ENCODE results near the gene SDC1.
"Not testable (repeated sequence)": the region's sequence is repeated elsewhere in the genome, so short reads cannot be mapped to it uniquely, and the experiment has no call there.

SDC1 gene

GRCh38 chr2:20196053-20196656, 28.8 kb downstream of the SDC1 start:
- no peak for TF ChIP-seq JUND (IDR thresholded peaks at IDR 0.05; ENCODE audit: low read depth)
- peak in 1 of 2 experiments; percentile 39 for DNase-seq (ENCODE audit: low read depth in 1 of 2, low spot score in 1 of 2)
- in situ Hi-C loops (cut with HindIII; ENCODE audit: low pct_unique_long_range_greater_than_20kb, low sequenced_read_pairs): no loop called here

- TF ChIP-seq JUND (IDR thresholded peaks at IDR 0.05; ENCODE audit: low read depth): no peak
- in situ Hi-C loops (cut with HindIII; ENCODE audit: low pct_unique_long_range_greater_than_20kb, low sequenced_read_pairs): no loop called here
- DNase-seq (ENCODE audit: low read depth in 1 of 2, low spot score in 1 of 2): no peak
These were observed 29.4 kb downstream of the SDC1 start for GRCh38 chr2:20195431-20196033.

GRCh38 chr2:20195016-20195411, 29.9 kb downstream of the SDC1 start:
- in situ Hi-C loops (cut with HindIII; ENCODE audit: low pct_unique_long_range_greater_than_20kb, low sequenced_read_pairs): not testable (repeated sequence)

GRCh38 chr2:20194097-20195015, 30.6 kb downstream of the SDC1 start:
- in situ Hi-C loops (cut with HindIII; ENCODE audit: low pct_unique_long_range_greater_than_20kb, low sequenced_read_pairs): no loop called here
- TF ChIP-seq JUND (IDR thresholded peaks at IDR 0.05; ENCODE audit: low read depth): no peak
- no peak for DNase-seq (ENCODE audit: low read depth in 1 of 2, low spot score in 1 of 2)

More at GRCh38 chr2:20195016-20195411, 29.9 kb downstream of the SDC1 start:
- DNase-seq (ENCODE audit: low read depth in 1 of 2, low spot score in 1 of 2): not testable (repeated sequence)

- in situ Hi-C loops (cut with HindIII; ENCODE audit: low pct_unique_long_range_greater_than_20kb, low sequenced_read_pairs): no loop called here
- TF ChIP-seq JUND (IDR thresholded peaks at IDR 0.05; ENCODE audit: low read depth): no peak
- no peak for DNase-seq (ENCODE audit: low read depth in 1 of 2, low spot score in 1 of 2)
These were observed 31.7 kb downstream of the SDC1 start for GRCh38 chr2:20193185-20193584.

GRCh38 chr2:20192781-20193180, 32.1 kb downstream of the SDC1 start:
- DNase-seq (ENCODE audit: low read depth in 1 of 2, low spot score in 1 of 2): no peak
- no peak for TF ChIP-seq JUND (IDR thresholded peaks at IDR 0.05; ENCODE audit: low read depth)
- in situ Hi-C loops (cut with HindIII; ENCODE audit: low pct_unique_long_range_greater_than_20kb, low sequenced_read_pairs): no loop called here

- in situ Hi-C loops (cut with HindIII; ENCODE audit: low pct_unique_long_range_greater_than_20kb, low sequenced_read_pairs): no loop called here
- TF ChIP-seq JUND (IDR thresholded peaks at IDR 0.05; ENCODE audit: low read depth): no peak
- no peak for DNase-seq (ENCODE audit: low read depth in 1 of 2, low spot score in 1 of 2)
These were observed 33.0 kb downstream of the SDC1 start for GRCh38 chr2:20191714-20192569.

GRCh38 chr2:20190876-20191713, 33.8 kb downstream of the SDC1 start:
- in situ Hi-C loops (cut with HindIII; ENCODE audit: low pct_unique_long_range_greater_than_20kb, low sequenced_read_pairs): no loop called here
- peak; percentile 37 to 75 for DNase-seq (ENCODE audit: low read depth in 1 of 2, low spot score in 1 of 2)
- no peak for TF ChIP-seq JUND (IDR thresholded peaks at IDR 0.05; ENCODE audit: low read depth)

- TF ChIP-seq JUND (IDR thresholded peaks at IDR 0.05; ENCODE audit: low read depth): no peak
- in situ Hi-C loops (cut with HindIII; ENCODE audit: low pct_unique_long_range_greater_than_20kb, low sequenced_read_pairs): no loop called here
These were observed 34.8 kb downstream of the SDC1 start for GRCh38 chr2:20190170-20190569.

GRCh38 chr2:20189299-20189931, 35.5 kb downstream of the SDC1 start:
- in situ Hi-C loops (cut with HindIII; ENCODE audit: low pct_unique_long_range_greater_than_20kb, low sequenced_read_pairs): no loop called here
- TF ChIP-seq JUND (IDR thresholded peaks at IDR 0.05; ENCODE audit: low read depth): no peak
- no peak for DNase-seq (ENCODE audit: low read depth in 1 of 2, low spot score in 1 of 2)

More at GRCh38 chr2:20190170-20190569, 34.8 kb downstream of the SDC1 start:
- DNase-seq (ENCODE audit: low read depth in 1 of 2, low spot score in 1 of 2): no peak

- no peak for TF ChIP-seq JUND (IDR thresholded peaks at IDR 0.05; ENCODE audit: low read depth)
- DNase-seq (ENCODE audit: low read depth in 1 of 2, low spot score in 1 of 2): no peak
- in situ Hi-C loops (cut with HindIII; ENCODE audit: low pct_unique_long_range_greater_than_20kb, low sequenced_read_pairs): no loop called here
These were observed 36.1 kb downstream of the SDC1 start for GRCh38 chr2:20188851-20189250.

All from T47D (cell line).